OCI-LY3 (cell line): ENCODE measurements around the gene ANKRD18A.

Experiments
- EZH2phosphoT487 ChIP-seq: fragments of 200-600 bp; shearing (Covaris generic); IDR thresholded peaks from 2 replicates; pipeline ENCODE4 v1.6.1; 2018; ENCODE audit warnings: antibody characterized with exemption, mixed run types, low read depth
- TF ChIP-seq, protein P1 (sequence below): fragments of 200-600, 300-600 bp; sonication (generic); IDR thresholded peaks from 2 replicates; pipeline ENCODE4 v1.5.1; 2014; ENCODE audit warnings: antibody characterized with exemption, low read length, low read depth

- TF ChIP-seq, protein P1, sequence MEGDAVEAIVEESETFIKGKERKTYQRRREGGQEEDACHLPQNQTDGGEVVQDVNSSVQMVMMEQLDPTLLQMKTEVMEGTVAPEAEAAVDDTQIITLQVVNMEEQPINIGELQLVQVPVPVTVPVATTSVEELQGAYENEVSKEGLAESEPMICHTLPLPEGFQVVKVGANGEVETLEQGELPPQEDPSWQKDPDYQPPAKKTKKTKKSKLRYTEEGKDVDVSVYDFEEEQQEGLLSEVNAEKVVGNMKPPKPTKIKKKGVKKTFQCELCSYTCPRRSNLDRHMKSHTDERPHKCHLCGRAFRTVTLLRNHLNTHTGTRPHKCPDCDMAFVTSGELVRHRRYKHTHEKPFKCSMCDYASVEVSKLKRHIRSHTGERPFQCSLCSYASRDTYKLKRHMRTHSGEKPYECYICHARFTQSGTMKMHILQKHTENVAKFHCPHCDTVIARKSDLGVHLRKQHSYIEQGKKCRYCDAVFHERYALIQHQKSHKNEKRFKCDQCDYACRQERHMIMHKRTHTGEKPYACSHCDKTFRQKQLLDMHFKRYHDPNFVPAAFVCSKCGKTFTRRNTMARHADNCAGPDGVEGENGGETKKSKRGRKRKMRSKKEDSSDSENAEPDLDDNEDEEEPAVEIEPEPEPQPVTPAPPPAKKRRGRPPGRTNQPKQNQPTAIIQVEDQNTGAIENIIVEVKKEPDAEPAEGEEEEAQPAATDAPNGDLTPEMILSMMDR = no peak
- TF ChIP-seq EZH2phosphoT487 = no peak
These were observed 18.6 kb upstream of the ANKRD18A start for GRCh38 chr9:38638881-38639576.
